SK-N-SH treated with all-trans-retinoic acid at 6 μM for 48 hours (cell line): ENCODE measurements around the gene PHIP.

Source experiments
- BACH2 ChIP-seq: fragments of 250-450 bp; sonication (Bioruptor Pico); IDR thresholded peaks from 2 replicates; pipeline ENCODE4 v1.9.0; 2021; ENCODE audit warnings: mild to moderate bottlenecking, borderline replicate concordance
- ISL1 ChIP-seq: fragments of 250-450 bp; sonication (Bioruptor Pico); IDR thresholded peaks from 2 replicates; pipeline ENCODE4 v2.1.2; 2022; ENCODE audit warnings: mild to moderate bottlenecking, moderate library complexity
- TF ChIP-seq, protein P1 (sequence below): fragments of 250-450 bp; sonication (Bioruptor Pico); IDR thresholded peaks from 2 replicates; pipeline ENCODE4 v1.5.1; 2020; ENCODE audit warnings: low read depth, mild to moderate bottlenecking, moderate library complexity

DNA sequence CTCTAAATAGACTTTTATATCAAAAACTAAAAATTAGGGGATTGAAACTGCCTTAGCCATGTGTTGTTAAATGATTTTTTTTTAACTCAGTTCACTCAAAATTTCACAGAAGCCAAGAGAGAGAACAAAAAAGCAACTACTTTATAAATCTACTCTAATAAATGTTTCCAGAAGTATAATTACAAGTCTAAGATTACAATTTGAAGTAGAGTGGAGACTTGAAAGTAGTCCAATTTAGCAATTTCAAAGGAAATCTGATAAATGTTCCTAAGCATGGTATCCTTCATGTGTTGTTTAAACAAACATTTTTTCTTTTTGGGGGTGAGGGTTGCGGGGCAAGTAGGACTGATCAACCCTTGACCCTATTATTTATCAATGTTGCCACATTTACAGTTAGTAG is 72.6 kb downstream of the PHIP start:
- TF ChIP-seq, protein P1, sequence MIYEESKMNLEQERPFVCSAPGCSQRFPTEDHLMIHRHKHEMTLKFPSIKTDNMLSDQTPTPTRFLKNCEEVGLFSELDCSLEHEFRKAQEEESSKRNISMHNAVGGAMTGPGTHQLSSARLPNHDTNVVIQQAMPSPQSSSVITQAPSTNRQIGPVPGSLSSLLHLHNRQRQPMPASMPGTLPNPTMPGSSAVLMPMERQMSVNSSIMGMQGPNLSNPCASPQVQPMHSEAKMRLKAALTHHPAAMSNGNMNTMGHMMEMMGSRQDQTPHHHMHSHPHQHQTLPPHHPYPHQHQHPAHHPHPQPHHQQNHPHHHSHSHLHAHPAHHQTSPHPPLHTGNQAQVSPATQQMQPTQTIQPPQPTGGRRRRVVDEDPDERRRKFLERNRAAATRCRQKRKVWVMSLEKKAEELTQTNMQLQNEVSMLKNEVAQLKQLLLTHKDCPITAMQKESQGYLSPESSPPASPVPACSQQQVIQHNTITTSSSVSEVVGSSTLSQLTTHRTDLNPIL (CRISPR knock-in tag): no peak
- TF ChIP-seq BACH2 (CRISPR knock-in tag) (no peak), ISL1 (CRISPR knock-in tag) (peak; percentile 87)
